HEK293 (cell line): ENCODE measurements around the gene KRTAP10-4.

Experiments used
- HOXA7 ChIP-seq: sonication (generic); formaldehyde crosslinking; IDR thresholded peaks from 2 replicates; pipeline ENCODE4 v1.8.1; 2022; ENCODE audit warnings: missing genetic modification reagents, borderline replicate concordance
- MYNN ChIP-seq: fragments of 450-650 bp; formaldehyde crosslinking; IDR thresholded peaks from 2 replicates; pipeline ENCODE4 v1.5.1; 2016; ENCODE audit warnings: missing biosample characterization, missing genetic modification characterization, borderline replicate concordance
- PBX3 ChIP-seq: sonication (generic); formaldehyde crosslinking; IDR thresholded peaks from 2 replicates; pipeline ENCODE4 v1.8.1; 2022; ENCODE audit warnings: mild to moderate bottlenecking, moderate library complexity, missing genetic modification reagents
- SETDB1 ChIP-seq: IDR thresholded peaks from one replicate; pipeline ENCODE4 v1.6.1; 2017; ENCODE audit warnings: mild to moderate bottlenecking, low read length, moderate library complexity, mixed read lengths; ENCODE audit not compliant: insufficient read length
- ZBTB44 ChIP-seq: fragments of 450-650 bp; IDR thresholded peaks from 2 replicates; pipeline ENCODE4 v1.5.1; 2018; ENCODE audit warnings: missing biosample characterization, mild to moderate bottlenecking, missing genetic modification characterization
- ZNF248 ChIP-seq: fragments of 450-650 bp; formaldehyde crosslinking; IDR thresholded peaks from 2 replicates; pipeline ENCODE4 v1.5.1; 2017; ENCODE audit warnings: missing biosample characterization, missing genetic modification characterization
- ZNF544 ChIP-seq: fragments of 450-650 bp; formaldehyde crosslinking; IDR thresholded peaks from 2 replicates; pipeline ENCODE4 v1.5.0; 2017; ENCODE audit warnings: missing biosample characterization, missing genetic modification characterization
- ZNF645 ChIP-seq: fragments of 450-650 bp; formaldehyde crosslinking; IDR thresholded peaks from 2 replicates; pipeline ENCODE4; 2016; ENCODE audit warnings: missing biosample characterization, missing genetic modification characterization
- ZNF707 ChIP-seq: fragments of 450-650 bp; formaldehyde crosslinking; IDR thresholded peaks from 2 replicates; pipeline ENCODE4 v1.5.1; 2016; ENCODE audit warnings: missing biosample characterization, missing genetic modification characterization
- TF ChIP-seq, protein P1 (sequence below): fragments of 450-650 bp; formaldehyde crosslinking; IDR thresholded peaks from 2 replicates; pipeline ENCODE4 v1.5.1; 2016; ENCODE audit warnings: missing biosample characterization, missing genetic modification characterization
- TF ChIP-seq, protein P2 (sequence below): fragments of 450-650 bp; formaldehyde crosslinking; IDR thresholded peaks from 2 replicates; pipeline ENCODE4 v1.5.1; 2016; ENCODE audit warnings: missing biosample characterization, missing genetic modification characterization

DNA sequence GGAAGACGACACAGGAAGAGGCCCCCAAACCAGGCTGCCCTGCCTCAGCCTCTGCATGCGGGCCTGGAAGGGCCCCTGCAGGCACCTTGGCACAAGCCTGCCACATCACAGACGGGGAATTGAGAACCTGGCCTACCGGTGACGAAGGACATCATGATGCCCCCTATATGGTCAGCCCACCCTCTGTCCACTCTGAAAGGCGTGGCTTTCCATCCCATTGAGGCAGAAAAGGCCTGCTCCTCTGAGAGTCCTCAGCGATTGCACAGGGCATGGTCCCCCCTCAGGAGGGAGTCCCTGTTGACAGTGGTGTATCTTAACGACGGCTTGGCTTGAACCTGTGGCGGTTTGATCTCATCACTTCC, 44.9 kb upstream of the KRTAP10-4 start:
- TF ChIP-seq ZNF248 (no peak), PBX3 (CRISPR knock-in tag) (no peak), ZNF645 (tag by site-specific recombination) (no peak), HOXA7 (CRISPR knock-in tag) (no peak), MYNN (tag by site-specific recombination) (no peak), SETDB1 (no peak), ZNF544 (no peak), ZBTB44 (tag by site-specific recombination) (no peak), ZNF707 (tag by site-specific recombination) (no peak)
- TF ChIP-seq, protein P1, sequence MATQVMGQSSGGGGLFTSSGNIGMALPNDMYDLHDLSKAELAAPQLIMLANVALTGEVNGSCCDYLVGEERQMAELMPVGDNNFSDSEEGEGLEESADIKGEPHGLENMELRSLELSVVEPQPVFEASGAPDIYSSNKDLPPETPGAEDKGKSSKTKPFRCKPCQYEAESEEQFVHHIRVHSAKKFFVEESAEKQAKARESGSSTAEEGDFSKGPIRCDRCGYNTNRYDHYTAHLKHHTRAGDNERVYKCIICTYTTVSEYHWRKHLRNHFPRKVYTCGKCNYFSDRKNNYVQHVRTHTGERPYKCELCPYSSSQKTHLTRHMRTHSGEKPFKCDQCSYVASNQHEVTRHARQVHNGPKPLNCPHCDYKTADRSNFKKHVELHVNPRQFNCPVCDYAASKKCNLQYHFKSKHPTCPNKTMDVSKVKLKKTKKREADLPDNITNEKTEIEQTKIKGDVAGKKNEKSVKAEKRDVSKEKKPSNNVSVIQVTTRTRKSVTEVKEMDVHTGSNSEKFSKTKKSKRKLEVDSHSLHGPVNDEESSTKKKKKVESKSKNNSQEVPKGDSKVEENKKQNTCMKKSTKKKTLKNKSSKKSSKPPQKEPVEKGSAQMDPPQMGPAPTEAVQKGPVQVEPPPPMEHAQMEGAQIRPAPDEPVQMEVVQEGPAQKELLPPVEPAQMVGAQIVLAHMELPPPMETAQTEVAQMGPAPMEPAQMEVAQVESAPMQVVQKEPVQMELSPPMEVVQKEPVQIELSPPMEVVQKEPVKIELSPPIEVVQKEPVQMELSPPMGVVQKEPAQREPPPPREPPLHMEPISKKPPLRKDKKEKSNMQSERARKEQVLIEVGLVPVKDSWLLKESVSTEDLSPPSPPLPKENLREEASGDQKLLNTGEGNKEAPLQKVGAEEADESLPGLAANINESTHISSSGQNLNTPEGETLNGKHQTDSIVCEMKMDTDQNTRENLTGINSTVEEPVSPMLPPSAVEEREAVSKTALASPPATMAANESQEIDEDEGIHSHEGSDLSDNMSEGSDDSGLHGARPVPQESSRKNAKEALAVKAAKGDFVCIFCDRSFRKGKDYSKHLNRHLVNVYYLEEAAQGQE (tag by site-specific recombination), result no peak
- TF ChIP-seq, protein P2, sequence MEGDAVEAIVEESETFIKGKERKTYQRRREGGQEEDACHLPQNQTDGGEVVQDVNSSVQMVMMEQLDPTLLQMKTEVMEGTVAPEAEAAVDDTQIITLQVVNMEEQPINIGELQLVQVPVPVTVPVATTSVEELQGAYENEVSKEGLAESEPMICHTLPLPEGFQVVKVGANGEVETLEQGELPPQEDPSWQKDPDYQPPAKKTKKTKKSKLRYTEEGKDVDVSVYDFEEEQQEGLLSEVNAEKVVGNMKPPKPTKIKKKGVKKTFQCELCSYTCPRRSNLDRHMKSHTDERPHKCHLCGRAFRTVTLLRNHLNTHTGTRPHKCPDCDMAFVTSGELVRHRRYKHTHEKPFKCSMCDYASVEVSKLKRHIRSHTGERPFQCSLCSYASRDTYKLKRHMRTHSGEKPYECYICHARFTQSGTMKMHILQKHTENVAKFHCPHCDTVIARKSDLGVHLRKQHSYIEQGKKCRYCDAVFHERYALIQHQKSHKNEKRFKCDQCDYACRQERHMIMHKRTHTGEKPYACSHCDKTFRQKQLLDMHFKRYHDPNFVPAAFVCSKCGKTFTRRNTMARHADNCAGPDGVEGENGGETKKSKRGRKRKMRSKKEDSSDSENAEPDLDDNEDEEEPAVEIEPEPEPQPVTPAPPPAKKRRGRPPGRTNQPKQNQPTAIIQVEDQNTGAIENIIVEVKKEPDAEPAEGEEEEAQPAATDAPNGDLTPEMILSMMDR (tag by site-specific recombination), result no peak
